ENCODE measurements around the gene LRRC4C.
"Not testable (repeated sequence)": the region's sequence is repeated elsewhere in the genome, so short reads cannot be mapped to it uniquely, and the experiment has no call there.

The LRRC4C gene

DNA sequence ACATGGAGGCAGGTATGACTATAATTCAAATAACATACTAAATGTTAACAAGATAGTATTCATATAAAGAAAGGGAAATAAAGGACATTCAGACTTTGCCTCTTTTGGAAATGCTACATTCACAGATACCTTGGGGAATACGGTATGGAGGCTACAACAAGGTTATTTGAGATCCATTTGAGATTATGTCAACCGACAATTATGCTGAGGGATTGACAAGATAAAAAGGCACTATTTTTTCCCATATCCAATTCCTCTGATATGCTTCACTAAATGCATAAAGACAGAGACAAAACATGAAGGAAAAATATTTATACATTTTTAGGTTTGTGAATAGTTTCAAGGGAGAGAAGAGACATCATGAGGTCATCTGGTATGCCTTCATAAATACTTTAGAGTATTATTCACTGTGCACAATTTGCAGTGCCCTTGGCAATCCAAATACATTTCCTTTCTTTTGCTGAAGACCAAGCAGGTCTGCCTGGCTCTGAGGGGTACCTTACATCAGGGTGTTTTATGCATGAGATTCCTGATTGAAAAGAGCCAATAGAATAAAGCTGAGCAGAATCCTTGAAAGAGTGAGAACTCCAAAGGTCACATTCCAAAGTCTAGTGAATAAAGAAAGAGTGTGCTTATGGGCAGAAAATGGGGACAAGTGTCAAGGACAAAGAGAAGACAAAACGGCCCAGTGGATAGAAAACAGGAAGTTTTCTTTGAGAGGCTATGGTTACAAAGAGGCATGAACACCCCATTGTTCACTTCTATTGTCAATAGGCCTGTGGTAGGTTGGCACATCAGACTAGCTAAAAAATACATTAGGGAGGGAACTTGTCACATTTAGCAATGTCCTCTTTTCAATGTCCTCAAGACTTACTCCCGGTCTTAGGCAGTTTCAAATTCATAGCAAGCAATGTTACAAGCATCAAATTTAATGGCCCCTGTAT, 455.8 kb downstream of the LRRC4C start:
- no peak for DNase-seq

DNA sequence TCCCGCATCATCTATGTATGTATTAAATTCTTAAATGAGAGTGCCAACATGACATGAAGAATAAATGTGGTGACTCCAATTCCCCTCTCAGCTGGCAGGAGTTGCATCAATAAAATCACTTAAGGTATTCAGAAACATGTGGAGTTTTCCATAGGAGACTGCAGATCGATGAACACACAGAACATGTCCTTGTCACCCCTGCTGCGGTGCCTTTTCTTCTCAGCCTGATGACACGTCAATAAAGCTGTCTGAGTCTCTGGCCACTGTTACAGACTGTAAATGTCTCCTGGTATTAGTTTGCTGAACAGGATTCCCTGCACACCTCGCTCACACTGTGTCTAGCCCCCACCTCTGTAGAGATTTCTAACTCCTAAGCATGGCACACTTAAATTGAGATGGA, 460.5 kb downstream of the LRRC4C start:
- DNase-seq: no peak

DNA sequence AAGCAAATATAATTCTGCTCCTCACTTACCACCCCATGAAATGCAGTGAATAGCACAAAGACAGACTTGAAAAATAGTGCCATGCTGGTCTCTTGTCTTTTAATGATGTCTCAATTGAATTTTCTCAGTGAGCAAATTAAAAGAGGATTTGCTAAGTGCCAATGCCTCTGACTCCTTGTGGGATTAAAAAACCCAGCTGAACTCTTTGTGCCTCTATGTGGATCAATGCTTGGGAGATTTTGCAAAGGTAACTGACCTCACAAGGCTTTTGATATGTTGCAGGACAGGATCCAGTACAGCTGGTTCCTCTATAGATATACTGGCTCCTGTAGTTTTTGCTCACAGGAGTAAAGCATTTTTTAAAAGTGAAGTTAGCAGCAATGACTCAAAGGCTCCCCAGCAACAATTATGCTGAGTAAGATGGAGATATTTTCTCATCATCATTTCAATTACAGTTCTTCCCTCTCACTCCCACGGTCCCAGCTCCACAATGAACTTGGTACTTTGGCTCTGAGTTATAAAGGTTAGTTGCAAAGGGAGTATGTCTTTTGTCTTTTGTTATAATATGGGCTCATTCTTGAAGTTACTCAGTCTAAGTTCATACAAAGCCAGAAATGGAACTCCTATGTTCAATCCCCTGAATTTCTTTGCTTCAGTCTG, 471.5 kb downstream of the LRRC4C start:
- DNase-seq: no peak

DNA sequence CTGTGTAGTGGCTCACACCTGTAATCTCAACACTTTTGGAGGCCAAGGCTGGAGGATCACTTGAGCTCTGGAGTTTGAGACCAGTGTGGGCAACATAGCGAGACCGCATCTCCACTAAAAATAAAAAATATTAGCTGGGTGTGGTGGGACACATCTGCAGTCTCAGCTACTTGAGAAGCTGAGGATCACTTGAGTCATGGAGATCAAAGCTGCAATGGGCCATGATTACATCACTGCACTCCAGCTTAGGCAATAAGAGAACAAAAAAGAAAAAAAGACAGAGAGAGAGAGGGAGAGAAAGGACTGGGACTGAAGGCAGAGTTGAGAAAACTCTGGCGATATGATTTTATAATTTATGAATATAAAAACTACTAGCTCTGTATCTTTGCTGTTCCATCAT, 473.1 kb downstream of the LRRC4C start:
- no peak for DNase-seq

DNA sequence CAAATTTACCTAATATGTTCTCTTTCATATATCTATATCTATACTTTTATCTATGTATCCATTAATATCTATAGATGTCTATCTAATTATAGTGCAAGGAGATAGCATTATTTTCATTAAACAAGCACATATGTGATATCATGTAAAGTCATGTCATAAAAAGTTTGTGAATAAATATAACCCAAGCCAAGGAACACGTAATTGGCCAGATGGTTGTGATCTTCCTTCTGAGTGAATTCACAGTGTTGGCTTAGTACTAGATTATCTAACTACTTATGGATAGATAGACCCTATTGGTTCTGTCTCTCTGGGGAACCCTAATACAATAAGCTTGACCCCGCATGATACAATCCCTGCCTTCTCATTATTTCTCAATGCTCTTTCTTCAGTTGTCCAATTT, 484.4 kb downstream of the LRRC4C start:
- no peak for DNase-seq

DNA sequence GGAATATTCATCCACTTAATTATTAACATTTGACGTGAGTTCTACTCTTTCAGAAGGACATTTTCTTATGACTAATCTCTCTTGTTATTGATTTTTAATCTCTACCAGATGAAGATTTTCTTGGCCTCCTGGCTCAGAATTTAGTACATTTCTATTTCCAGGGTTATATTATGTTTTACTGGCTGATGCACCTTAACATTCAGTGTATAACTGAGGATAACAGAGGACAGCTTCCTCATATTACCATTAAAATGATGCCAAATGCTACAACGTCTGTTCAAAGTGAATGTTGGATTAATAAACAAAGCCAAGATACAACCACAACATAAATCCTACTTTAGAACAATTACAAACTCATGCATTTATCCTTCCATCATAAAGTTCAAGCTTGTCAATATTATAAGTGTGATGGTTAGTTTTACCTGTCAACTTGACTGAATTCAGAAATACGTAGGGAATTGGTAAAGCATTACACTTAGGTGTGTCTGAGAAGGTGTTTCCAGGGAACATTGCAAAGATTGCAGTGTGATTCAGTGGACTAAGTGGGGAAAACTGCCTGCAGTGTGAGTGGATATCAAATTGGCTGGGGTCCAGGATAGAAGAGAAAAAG, 485.2 kb downstream of the LRRC4C start:
- no peak for DNase-seq

DNA sequence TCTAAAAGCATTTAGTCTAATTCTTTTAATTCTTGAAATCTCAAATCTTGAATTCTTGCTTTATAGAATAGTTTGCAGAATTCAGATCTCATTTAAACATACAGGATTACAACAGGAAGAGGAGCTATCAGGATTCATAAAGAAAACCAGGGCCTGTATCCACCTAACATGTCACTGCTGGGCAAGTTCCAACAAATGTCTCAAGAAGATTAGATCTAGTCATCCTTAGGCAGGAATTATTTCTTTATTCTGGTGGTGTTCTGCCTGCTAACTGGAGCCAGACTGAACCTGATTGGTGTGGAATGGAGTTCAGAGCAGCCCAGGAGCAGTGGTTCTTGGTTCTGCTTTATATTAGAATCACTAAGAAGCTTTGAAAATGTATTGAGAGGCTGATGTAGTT, 500.7 kb downstream of the LRRC4C start:
- DNase-seq: no peak

DNA sequence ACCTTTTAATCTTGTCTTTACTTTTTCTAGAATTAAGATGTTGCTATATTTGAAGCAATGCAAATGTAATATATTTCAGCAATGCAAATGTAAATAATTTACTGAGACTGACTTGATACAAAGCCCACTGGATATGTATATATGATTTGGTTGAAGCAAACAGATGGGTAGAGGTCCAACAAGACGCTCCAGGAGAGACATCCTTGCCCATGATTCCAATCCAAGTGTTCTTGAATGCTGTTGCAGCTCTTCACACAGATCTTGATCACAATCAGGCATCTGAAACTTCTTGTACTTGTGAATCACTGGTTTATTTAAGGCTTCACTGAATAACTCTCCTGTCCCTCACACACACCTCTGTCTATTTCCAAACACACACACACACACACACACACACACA, 507.0 kb downstream of the LRRC4C start:
- no peak for DNase-seq

DNA sequence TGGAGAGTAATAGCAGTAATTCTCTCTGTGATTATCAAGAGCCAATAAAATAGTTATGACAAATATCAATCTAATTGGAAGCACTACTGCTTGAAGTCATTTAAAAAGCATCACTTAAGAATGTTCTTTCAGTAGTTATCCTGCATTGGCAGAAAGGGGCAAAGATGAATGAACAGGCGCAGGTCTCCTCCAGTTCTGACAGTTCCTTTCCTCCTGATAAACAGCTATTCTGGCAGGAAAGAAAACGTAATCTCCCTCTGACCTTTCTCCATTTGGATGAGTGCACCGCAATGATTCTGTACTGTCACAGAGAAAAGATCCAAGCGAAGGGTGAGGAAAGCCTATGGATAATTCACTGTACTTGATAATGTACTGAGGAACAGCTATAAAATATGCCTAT, 521.5 kb downstream of the LRRC4C start:
- DNase-seq: no peak

DNA sequence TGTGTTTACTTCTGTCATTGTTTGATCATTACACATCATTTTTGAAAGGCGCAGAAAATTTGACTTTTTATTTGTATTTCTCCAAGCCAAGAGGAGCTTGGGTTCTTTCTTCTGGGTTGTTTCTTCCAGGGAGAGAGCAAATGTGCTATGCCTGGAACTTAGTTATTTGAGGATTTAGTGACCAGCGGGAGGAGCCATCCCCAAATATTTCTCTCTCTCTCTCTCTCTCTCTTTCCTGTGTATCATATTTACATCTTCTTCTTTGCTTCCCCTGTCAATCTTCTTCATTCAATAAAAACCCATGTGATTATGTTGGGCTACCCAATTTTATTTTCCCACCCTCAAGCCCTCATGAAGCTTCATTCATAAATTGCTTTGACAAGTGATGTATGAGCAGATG, 534.5 kb downstream of the LRRC4C start:
- DNase-seq: no peak

DNA sequence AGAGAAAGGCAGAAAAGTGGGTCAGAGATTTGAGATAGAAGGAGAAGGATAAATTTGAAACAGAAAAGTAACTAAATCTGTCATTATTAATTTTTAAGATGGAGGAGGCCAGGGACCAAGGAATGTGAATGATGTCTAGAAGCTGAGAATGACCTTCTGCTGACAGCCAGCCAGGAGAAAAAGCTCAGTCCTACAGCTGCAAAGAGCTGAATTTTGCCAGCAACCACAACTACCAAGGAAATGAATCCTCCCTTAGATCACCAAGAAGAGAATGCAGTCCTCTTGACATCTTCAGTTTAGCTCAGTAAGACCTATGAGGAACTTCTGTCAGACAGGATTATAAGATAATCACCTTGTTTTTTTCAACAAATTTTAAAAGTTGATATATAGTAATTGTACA, 538.2 kb downstream of the LRRC4C start:
- no peak for DNase-seq

DNA sequence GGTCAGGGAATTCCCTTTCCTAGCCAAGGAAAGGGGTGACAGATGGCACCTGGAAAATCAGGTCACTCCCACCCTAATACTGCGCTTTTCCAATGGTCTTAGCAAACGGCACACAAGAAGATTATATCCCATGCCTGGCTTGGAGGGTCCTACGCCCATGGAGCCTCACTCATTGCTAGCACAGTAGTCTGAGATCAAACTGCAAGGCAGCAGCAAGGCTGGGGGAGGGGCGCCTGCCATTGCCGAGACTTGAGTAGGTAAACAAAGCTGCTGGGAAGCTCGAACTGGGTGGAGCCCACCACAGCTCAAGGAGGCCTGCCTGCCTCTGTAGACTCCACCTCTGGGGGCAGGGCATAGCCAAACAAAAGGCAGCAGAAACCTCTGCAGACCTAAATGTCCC, 548.7 kb downstream of the LRRC4C start:
- DNase-seq: not testable (repeated sequence)

DNA sequence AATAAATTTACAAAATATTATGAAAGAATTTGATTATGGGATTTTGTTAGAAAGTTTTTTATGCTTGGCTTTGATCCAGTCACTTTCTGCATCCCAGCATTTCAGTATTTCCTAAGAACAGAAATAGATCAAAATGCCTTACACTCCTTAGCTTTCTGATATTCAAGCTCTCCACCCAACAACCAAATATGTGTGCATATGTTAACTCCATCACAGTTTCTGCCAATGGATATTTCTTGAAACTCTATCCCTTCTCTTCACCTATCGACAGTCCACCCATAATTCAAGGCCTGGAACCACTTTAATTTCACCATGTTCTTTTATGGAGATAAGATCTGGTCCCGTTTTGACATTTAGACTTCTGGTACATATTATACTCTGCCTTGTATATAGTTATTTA, 565.0 kb downstream of the LRRC4C start:
- DNase-seq: no peak

DNA sequence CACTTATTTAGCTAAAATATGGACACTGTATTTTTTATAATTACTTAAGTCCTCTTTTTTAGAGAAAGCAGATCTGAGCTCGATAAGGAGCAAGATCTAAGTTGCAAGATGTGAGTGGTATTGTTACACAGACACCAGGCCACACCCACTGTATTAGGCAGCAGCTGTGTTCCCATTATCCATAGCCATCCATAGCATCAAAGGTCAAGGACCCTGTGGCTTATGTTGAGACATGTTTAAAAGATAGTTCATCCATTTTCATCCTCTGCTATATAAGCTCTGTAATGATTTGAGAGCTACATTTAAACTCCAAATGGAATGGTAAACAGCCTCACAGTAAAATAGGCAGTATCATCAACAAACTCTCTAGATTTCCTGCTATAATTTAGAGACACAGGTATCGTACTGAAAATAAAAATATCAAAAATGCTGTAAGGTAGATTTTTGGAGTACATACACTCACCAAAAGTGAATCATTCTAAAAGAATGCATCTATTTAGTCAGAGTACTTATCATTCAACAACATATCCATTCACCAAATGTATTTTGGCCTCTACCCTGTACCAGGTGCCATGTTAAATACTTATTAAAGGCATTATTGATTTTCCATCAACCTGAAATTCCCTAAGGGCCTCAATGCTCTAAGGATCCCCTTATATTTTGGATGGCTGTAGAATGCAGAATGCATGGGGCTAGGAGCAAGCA, 574.0 kb downstream of the LRRC4C start:
- DNase-seq: no peak

DNA sequence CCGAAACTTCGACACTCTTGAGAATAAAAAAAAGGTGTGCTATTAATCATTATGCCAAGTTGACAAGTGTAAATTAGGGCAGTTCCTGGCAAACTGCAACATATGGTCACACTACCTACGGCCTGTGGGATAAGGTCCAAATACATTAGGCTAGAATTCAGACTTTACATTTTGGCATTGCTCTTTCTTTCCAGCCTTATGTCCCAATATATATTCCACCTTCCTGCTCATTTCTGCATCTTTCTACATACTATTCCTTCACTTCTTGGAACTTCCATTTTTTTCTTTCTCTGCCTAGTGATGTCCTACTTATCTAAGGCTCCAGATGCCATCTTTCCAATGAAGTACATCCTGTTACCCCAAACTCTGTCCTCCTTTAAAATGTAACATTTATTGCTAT, 577.2 kb downstream of the LRRC4C start:
- DNase-seq: no peak

DNA sequence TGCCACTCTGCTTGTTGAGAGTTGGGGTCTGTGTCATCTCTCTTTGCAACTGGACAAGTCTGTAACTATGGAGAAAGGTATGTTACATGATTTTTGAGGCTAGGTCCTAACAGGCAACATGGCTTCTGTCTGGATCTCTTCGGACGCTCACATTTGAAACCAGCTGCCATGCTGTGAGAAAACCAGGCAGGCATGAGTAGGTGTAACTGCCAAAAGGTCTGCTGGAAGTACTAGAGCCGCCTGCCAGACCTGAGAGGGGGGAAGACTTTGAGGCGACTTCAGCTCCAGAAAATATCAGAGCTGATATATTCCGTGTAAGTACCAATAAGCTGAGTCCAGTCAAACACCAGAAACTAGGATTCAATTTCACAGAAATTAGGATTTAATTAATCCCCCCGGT, 579.5 kb downstream of the LRRC4C start:
- DNase-seq: no peak

DNA sequence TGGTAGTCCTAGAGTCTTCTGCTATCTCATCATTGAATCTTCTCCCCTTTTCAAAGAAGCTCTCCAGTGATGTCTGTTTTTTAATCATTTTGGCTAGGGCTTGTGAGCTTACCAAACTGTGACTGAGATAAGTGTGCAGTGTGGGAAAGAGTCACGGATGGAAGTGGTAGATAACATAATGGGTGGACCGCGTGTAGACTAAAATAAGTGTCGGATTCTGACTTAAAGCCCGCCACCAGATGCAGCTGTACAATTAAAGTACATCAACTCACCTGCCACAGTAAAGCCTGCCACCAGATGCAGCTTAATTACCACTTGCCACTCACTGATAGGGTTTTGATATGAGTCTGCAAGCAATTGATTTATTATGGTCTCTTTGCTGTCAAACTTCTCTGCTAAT, 581.5 kb downstream of the LRRC4C start:
- no peak for DNase-seq

DNA sequence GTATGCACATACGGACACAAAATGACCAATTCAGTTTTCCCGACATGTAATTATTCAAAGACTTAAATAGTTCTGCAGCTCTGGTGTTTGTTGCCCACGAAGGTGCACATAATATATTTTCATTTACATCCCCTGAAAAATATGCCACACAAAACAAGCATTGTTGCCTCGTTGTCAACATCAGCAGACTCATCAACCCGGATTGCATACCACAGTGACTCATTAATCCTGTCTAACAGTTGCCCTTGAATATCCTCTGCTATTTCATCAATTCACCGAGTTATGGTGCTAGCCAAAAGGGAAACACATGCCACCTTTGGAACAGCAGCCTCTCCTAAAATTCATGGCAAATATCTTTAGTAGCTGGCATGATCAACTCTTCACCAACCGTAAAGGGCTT, 582.2 kb downstream of the LRRC4C start:
- no peak for DNase-seq

DNA sequence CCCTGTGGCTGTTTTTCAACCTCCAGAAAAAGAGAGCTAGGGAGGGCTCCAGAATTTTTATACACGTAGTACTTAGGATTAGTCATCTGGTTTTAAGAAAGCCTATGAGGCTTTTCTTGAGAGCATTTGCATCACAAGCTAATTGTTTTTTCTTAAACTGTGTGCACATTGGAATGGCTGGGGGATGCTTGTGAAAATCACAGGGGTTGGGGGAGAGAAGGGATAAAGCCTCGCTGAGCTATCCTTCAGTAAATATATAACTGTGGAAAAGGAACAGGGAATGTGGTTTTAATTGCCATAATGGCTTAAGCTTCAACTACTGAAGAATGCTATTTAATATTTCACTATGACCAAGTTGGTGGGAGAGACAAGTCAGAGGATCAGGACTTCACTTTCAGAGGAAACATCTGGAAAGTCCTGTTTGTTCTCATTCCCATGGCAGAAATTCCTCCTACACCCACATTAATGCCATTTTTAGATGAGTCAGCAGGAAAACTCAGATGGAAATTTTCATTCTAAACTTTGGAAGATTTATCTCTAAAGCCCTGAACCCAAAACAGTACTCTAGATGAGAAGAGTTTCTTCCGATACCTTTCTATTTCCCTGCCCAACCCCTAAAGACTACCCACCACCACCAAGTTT, 591.3 kb downstream of the LRRC4C start:
- DNase-seq: no peak

DNA sequence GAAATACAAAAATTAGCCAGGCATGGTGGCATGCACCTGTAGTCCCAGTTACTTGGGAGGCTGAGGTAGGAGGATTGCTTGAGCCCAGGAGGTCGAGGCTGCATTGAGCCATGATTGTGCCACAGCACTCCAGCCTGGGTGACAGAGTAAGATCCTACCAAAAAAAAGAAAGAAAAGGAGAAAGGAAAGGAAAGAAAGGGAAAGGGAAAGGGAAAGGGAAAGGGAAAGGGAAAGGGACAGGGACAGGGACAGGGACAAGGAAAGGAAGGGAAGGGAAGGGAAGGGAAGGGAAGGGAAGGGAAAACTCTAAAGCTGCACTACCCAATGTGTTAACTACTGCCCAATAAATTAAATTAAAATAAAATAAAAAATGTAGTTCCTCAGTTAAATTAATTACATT, 601.7 kb downstream of the LRRC4C start:
- DNase-seq: not testable (repeated sequence)

DNA sequence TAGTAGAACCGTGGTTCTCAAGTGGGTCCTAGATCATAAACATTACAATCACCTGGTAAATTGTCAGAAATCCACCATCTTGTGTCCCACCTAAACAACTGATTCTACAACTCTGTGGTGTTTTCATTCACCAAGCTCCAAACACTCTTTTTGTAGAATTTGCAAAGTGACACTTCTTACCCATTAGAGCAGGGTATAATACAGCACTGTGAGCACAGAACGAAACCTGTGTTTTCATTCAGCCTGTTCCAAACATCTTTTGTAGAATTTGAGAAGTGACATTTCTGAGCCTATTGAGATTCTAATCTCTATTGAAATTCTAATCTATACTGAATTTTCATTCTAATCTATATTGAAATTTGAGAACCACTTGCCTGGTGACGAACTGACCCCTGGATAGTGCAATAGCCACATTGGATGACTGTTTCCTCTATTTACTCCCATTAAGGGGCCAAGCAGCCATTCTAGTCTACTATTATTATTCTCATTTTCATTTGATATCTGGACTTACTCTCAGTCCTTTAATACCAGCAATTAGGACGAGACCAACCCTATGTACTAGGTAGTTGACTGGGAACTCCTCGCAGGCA, 616.6 kb downstream of the LRRC4C start:
- no peak for DNase-seq

DNA sequence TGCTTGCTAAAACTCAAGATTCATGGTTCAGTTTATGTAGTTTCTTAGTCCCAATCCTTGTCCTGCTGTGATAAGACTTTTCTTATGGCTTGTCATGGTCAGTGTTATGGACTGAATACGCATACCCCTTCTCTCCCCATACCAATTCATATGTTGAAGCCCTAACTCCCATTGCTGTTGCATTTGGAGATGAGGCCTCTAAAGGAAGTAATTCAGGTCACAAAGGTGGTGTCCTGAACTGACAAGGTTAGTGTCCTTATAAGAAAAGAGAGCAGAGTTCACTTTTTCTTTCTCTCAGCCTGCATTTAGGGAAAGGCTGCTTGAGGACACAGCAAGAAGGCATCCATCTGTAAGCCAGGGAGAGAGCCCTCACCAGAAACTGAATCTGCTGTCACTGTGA, 618.2 kb downstream of the LRRC4C start:
- DNase-seq: no peak
